ENCODE data around the gene PDE8A. TPM values are rescaled to one million over a fixed set of nuclear protein-coding genes. Genes with fewer than 3 reads are reported as not detected.
"Not testable (repeated sequence)": the region's sequence is repeated elsewhere in the genome, so short reads cannot be mapped to it uniquely, and the experiment has no call there.

Gene PDE8A
- total RNA-seq, 2 experiments from 2014 or later = 23.2 to 24.4 TPM

- DNase-seq (no peak), ATAC-seq (no peak)
- Mint-ChIP-seq H3K27ac (no peak overlapping the region), H3K27me3 (peaks cover 7% of the 10 kb centered on the region), H3K36me3 (ENCODE audit: low read depth) (no peaks in the 10 kb centered on the region), H3K4me1 (ENCODE audit: low read depth) (no peaks in the 10 kb centered on the region), H3K4me3 (no peak overlapping the region), H3K9me3 (no peaks in the 10 kb centered on the region)
- CTCF ChIA-PET = no interaction called here
- intact Hi-C loops (cut with micrococcal nuclease) = no loop called here
- no peak for TF ChIP-seq CTCF (IDR thresholded peaks at IDR 0.05)
- POLR2A ChIA-PET = no interaction called here
These were observed 196.7 kb downstream of the PDE8A start for GRCh38 chr15:85178308-85178707.

GRCh38 chr15:85179700-85180099 lies 198.0 kb downstream of the PDE8A start:
- peaks cover 3% of the 10 kb centered on the region for H3K27me3 Mint-ChIP-seq
- intact Hi-C loops (cut with micrococcal nuclease) = no loop called here
- H3K27ac Mint-ChIP-seq = no peak overlapping the region
- H3K36me3 Mint-ChIP-seq (ENCODE audit: low read depth) = no peaks in the 10 kb centered on the region
- TF ChIP-seq CTCF (IDR thresholded peaks at IDR 0.05) = no peak
- ATAC-seq = no peak
- ChIA-PET POLR2A (no interaction called here), CTCF (interaction anchor here (2.7 kb wide), 1 partner anchor 11 kb away, joined by 11 read pairs; no protein-coding TSS in a partner anchor)
- no peaks in the 10 kb centered on the region for H3K9me3 Mint-ChIP-seq
- DNase-seq = no peak
- no peaks in the 10 kb centered on the region for H3K4me1 Mint-ChIP-seq (ENCODE audit: low read depth)
- no peak overlapping the region for H3K4me3 Mint-ChIP-seq

DNA sequence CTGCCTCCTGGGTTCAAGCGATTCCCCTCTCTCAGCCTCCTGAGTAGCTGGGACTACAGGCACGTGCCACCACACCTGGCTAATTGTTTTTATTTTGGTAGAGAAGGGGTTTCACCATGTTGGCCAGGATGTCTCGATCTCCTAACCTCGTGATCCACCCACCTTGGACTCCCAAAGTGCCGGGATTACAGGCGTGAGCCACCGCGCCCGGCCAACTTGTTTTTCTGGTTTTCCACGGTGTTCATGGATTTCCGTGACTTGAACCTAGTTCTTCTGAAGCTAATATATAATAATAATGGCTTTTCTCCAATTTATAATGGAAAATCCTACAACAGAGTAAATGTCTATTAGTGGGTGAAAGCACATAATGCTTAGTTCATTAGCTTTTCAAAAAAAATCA lies 203.7 kb downstream of the PDE8A start:
- H3K27me3 Mint-ChIP-seq; intact Hi-C loops (cut with micrococcal nuclease); H3K4me3 Mint-ChIP-seq; DNase-seq; H3K4me1 Mint-ChIP-seq (ENCODE audit: low read depth); H3K36me3 Mint-ChIP-seq (ENCODE audit: low read depth); ATAC-seq; H3K27ac Mint-ChIP-seq; H3K9me3 Mint-ChIP-seq; POLR2A ChIA-PET: not testable (repeated sequence)
- CTCF ChIA-PET = interaction anchor here (1.2 kb wide), 1 partner anchor 17 kb away, joined by 3 read pairs; no protein-coding TSS in a partner anchor

DNA sequence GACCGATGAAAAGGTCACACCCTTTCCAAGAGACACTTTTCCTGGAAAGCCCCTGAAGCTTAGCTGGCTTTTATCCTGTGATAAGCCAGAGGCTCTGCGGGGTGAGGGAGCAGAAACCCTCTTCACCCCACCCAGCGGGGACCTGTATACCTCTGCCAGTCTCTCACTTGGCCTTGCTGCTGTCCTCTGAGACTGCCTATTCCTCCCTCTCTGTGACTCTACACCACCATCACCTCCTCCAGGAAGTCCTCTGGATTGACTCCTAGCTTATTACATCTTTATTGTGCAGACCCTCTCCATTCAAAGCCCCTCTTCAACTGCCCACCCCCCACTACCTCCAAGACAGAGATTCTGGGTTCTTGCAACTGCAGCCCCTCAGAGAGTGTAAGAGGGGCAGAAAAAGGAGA lies 206.5 kb downstream of the PDE8A start:
- H3K27me3 Mint-ChIP-seq; H3K9me3 Mint-ChIP-seq; POLR2A ChIA-PET; H3K36me3 Mint-ChIP-seq (ENCODE audit: low read depth); intact Hi-C loops (cut with micrococcal nuclease); H3K27ac Mint-ChIP-seq; DNase-seq; H3K4me3 Mint-ChIP-seq; ATAC-seq; H3K4me1 Mint-ChIP-seq (ENCODE audit: low read depth); CTCF ChIA-PET: not testable (repeated sequence)

Other genes with a start within 250 kb of the PDE8A start
- gene ZNF592, start 233.3 kb upstream of the PDE8A start, total RNA-seq = 10 to 100 TPM; 18.1 to 18.3 TPM
- under 1 TPM; 0.04 to 0.16 TPM for gene ALPK3, start 164.5 kb upstream of the PDE8A start, total RNA-seq
- gene SLC28A1, start 97.2 kb upstream of the PDE8A start, total RNA-seq = not detected